ENCODE data around the gene A2M.

A2M gene

GRCh38 chr12:9077152-9078031, 38.3 kb downstream of the A2M start:
- TF ChIP-seq CTCF (IDR thresholded peaks at IDR 0.05; ENCODE audit: low read depth, low read length, missing control alignments) = no peak
- H3K36me3 ChIP-seq (replicated peaks) = no peaks in the 10 kb centered on the region
- in situ Hi-C loops (cut with HindIII; ENCODE audit: low pct_ligation_motif_present, low sequenced_read_pairs) = no loop called here
- no peak overlapping the region for H3K27ac ChIP-seq
- no peak for DNase-seq
- no peak overlapping the region for H3K4me3 ChIP-seq (ENCODE audit: low read depth, low read length)
- H3K27me3 ChIP-seq (replicated peaks) = no peaks in the 10 kb centered on the region

- TF ChIP-seq CTCF (IDR thresholded peaks at IDR 0.05; ENCODE audit: low read depth, low read length, missing control alignments) = no peak
- in situ Hi-C loops (cut with HindIII; ENCODE audit: low pct_ligation_motif_present, low sequenced_read_pairs) = no loop called here
- H3K4me3 ChIP-seq (ENCODE audit: low read depth, low read length) = no peak overlapping the region
- no peak for DNase-seq
- H3K27me3 ChIP-seq (replicated peaks) = no peaks in the 10 kb centered on the region
- H3K27ac ChIP-seq = no peak overlapping the region
- no peaks in the 10 kb centered on the region for H3K36me3 ChIP-seq (replicated peaks)
These were observed 39.0 kb downstream of the A2M start for GRCh38 chr12:9076733-9077132.

- no peaks in the 10 kb centered on the region for H3K36me3 ChIP-seq (replicated peaks)
- TF ChIP-seq CTCF (IDR thresholded peaks at IDR 0.05; ENCODE audit: low read depth, low read length, missing control alignments) = no peak
- H3K27ac ChIP-seq = no peak overlapping the region
These were observed 40.6 kb downstream of the A2M start for GRCh38 chr12:9075138-9075535.

GRCh38 chr12:9074484-9075137, 41.1 kb downstream of the A2M start:
- in situ Hi-C loops (cut with HindIII; ENCODE audit: low pct_ligation_motif_present, low sequenced_read_pairs) = no loop called here
- no peak for TF ChIP-seq CTCF (IDR thresholded peaks at IDR 0.05; ENCODE audit: low read depth, low read length, missing control alignments)
- H3K27ac ChIP-seq = no peak overlapping the region
- no peak for DNase-seq
- no peaks in the 10 kb centered on the region for H3K36me3 ChIP-seq (replicated peaks)
- H3K27me3 ChIP-seq (replicated peaks) = no peaks in the 10 kb centered on the region
- no peak overlapping the region for H3K4me3 ChIP-seq (ENCODE audit: low read depth, low read length)

More at GRCh38 chr12:9075138-9075535, 40.6 kb downstream of the A2M start:
- DNase-seq = no peak
- in situ Hi-C loops (cut with HindIII; ENCODE audit: low pct_ligation_motif_present, low sequenced_read_pairs) = no loop called here
- Histone ChIP-seq H3K4me3 (ENCODE audit: low read depth, low read length) (no peak overlapping the region), H3K27me3 (replicated peaks) (no peaks in the 10 kb centered on the region)

- no peaks in the 10 kb centered on the region for H3K27me3 ChIP-seq (replicated peaks)
- no peak for DNase-seq
- no peak for TF ChIP-seq CTCF (IDR thresholded peaks at IDR 0.05; ENCODE audit: low read depth, low read length, missing control alignments)
- in situ Hi-C loops (cut with HindIII; ENCODE audit: low pct_ligation_motif_present, low sequenced_read_pairs) = no loop called here
- no peak overlapping the region for H3K27ac ChIP-seq
- H3K4me3 ChIP-seq (ENCODE audit: low read depth, low read length) = no peak overlapping the region
- no peaks in the 10 kb centered on the region for H3K36me3 ChIP-seq (replicated peaks)
These were observed 42.6 kb downstream of the A2M start for GRCh38 chr12:9073076-9073475.

All from brain microvascular endothelial cell (primary cell).